Nephron progenitor cell (in vitro differentiated cells): Measurements from ENCODE around the gene CTAG1B.
"Not testable (repeated sequence)": the region's sequence is repeated elsewhere in the genome, so short reads cannot be mapped to it uniquely, and the experiment has no call there.

ENCODE experiments used
- DNase-seq: peaks from one replicate; pipeline ENCODE4 v3.0.0; 2021
- H3K27ac Mint-ChIP-seq: 2 replicates; pipeline ENCODE4 v1.8.0; 2021; ENCODE audit warnings: mild to moderate bottlenecking, moderate library complexity, mixed read lengths
- H3K27me3 Mint-ChIP-seq: 2 replicates; pipeline ENCODE4 v1.8.0; 2021; ENCODE audit warnings: mild to moderate bottlenecking, low read depth, mixed read lengths; ENCODE audit not compliant: poor library complexity
- H3K36me3 Mint-ChIP-seq: 2 replicates; pipeline ENCODE4 v1.8.0; 2021; ENCODE audit warnings: low read depth, mixed read lengths
- H3K4me1 Mint-ChIP-seq: 2 replicates; pipeline ENCODE4 v1.8.0; 2021; ENCODE audit warnings: mixed read lengths
- H3K4me3 Mint-ChIP-seq: 2 replicates; pipeline ENCODE4 v1.8.0; 2021; ENCODE audit warnings: mild to moderate bottlenecking, moderate library complexity, mixed read lengths
- H3K9me3 Mint-ChIP-seq: 2 replicates; pipeline ENCODE4 v1.8.0; 2021; ENCODE audit warnings: mild to moderate bottlenecking, moderate library complexity, mixed read lengths
- TF ChIP-seq, protein P1 (sequence below): fragments of 200-600 bp; sonication (generic); IDR thresholded peaks from 2 replicates; pipeline ENCODE4 v1.5.0; 2021; ENCODE audit warnings: antibody characterized with exemption

The CTAG1B gene

DNA sequence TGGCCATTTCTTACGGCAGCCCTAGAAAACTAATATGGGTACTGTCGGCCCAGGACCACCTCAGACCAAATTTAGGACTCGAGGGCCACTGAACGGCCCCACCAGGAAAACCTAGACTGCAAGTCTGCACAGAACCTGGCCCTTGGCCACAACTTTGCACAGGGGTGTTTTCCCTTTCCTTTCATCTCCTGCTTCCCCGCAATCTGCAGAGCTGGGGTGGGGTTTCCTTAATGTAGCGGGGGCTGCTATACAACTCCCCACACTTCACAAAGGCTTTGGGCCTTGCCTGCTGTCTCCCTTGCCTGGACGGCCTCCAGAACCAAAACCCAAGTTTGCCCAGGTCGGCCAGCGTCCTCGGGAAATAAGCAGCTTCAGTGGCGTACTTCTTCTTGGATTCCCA, 11.9 kb upstream of the CTAG1B start:
- H3K9me3 Mint-ChIP-seq, H3K36me3 Mint-ChIP-seq, DNase-seq, H3K27me3 Mint-ChIP-seq, H3K4me3 Mint-ChIP-seq, H3K4me1 Mint-ChIP-seq, H3K27ac Mint-ChIP-seq: not testable (repeated sequence)

DNA sequence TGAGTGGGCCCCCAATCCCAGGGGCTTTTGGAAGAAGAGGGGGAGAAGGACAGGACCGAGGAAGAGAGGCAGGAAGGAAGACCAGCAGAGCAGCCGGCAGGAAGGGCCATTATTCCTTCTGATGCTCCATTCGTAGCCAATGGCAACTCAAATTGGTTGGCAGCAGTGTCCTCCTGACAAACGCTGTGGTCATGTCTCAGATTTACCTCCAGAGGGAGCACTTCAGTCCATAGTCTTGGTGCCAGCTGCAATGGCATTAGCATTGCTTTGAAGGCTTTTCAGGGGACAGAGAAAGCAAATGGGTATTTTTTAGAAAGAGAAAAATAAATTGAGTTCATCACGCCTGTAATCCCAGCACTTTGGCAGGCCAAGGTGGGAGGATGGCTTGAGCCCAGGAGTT, 9.9 kb upstream of the CTAG1B start:
- not testable (repeated sequence) for H3K4me1 Mint-ChIP-seq, H3K9me3 Mint-ChIP-seq, DNase-seq, H3K36me3 Mint-ChIP-seq, H3K4me3 Mint-ChIP-seq, H3K27me3 Mint-ChIP-seq, H3K27ac Mint-ChIP-seq

DNA sequence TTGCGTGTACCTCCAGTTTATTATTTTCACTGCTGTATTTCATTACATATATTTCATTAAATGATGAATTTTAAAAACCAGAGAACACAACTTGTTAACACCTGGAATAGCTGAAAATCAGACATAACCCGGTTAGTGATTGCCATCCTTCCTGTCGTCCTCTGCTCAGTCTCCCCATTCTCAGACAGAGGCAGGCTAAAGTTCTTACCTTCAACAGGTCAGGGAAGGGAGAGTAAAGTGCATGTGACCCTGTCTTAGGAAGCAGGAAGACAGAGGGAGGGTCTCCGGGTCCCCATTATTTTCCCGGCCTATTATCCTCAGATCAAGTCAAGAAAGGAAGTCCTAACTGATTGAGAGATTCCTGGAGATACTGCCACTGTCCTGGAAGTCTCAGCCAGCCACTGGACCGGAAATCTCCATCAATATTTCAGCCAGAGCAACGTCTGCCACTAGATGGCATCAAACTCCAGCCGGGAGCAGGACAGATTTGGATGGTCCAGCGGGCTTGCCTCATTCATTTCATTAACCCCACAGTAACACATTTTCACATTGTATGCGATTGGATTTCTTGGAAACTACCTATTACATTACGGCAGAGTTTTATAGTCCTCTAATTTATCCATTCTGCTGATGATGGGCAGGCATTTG, 1.8 kb upstream of the CTAG1B start:
- not testable (repeated sequence) for H3K36me3 Mint-ChIP-seq, DNase-seq, H3K27ac Mint-ChIP-seq, H3K4me1 Mint-ChIP-seq, H3K4me3 Mint-ChIP-seq, H3K9me3 Mint-ChIP-seq, H3K27me3 Mint-ChIP-seq

DNA sequence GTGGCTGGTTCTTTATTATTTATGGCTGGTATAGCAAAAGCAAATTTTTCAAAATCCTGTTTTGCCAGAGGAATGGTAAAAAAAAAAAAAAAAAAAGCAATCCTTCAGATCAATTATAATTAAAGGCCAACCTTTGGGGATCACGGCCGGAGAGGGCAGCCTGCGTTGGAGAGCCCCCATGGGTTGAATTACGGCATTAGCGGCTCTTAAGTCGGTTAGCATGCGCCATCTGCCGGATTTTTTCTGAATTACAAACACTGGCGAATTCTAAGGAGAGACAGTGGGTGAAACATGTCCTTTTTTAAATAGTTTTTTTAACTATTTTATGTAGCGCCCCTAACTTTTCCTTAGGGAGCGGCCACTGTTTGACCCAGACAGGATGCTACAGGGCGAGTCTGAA, 5.5 kb downstream of the CTAG1B start:
- not testable (repeated sequence) for H3K27ac Mint-ChIP-seq, H3K36me3 Mint-ChIP-seq, H3K27me3 Mint-ChIP-seq, H3K4me1 Mint-ChIP-seq, H3K4me3 Mint-ChIP-seq, DNase-seq
- H3K9me3 Mint-ChIP-seq = peaks cover 26% of the 10 kb centered on the region

DNA sequence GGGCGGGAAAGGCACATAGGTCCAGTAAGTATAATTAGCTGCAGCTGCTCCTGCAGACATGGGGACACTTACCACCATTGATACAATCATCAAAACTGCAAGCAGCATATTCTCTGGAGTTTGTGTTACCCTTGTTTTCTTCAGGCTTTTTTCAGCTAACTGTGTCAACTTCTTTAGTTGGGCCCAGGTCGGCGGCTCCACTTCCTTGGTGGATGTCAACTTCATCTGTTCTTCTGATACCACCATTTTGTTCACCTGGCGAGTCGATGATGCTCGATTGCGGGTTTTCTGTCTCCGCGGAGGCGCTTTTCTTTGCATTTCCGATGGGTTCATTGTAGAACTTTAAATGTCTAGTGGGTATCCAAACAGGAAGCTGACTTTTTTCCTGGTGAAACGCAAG, 7.9 kb downstream of the CTAG1B start:
- peaks cover 47% of the 10 kb centered on the region for H3K9me3 Mint-ChIP-seq
- not testable (repeated sequence) for H3K4me1 Mint-ChIP-seq, H3K36me3 Mint-ChIP-seq, H3K4me3 Mint-ChIP-seq, H3K27me3 Mint-ChIP-seq, H3K27ac Mint-ChIP-seq, DNase-seq

DNA sequence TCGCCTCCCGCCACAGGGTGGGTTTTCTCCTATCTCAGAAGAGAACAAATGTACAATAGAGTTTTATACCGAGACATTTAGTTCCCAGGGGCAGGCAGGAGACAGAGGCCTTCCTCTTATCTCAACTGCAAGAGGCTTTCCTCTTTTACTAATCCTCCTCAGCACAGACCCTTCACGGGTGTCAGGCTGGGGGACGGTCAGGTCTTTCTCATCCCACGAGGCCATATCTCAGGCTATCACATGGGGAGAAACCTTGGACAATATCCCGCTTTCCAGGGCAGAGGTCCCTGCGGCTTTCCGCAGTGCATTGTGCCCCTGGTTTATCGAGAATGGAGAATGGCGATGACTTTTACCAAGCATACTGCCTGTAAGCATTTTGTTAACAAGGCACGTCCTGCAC, 10.3 kb downstream of the CTAG1B start:
- H3K9me3 Mint-ChIP-seq = peaks cover 61% of the 10 kb centered on the region
- H3K4me3 Mint-ChIP-seq, H3K27ac Mint-ChIP-seq: not testable (repeated sequence)

DNA sequence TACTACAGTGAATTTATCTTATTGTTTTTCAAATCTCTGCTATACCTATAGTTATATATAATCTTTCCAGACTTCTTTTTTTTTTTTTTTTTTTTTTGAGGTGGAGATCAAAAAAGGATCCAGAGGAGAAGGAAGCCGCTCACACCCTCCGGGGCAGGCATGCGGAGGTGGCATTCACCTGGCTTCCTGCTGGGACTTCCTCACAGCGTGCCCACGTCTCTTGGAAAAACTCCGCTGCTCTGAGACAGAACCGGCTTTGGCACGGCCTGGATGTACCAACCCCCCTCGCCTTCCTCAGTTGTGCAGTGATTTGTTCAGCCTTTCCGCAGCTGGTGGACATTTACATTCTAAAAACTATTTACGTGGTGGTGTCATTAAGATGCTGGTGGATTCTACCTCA, 11.1 kb downstream of the CTAG1B start:
- H3K4me1 Mint-ChIP-seq, DNase-seq, H3K27ac Mint-ChIP-seq, H3K27me3 Mint-ChIP-seq, H3K36me3 Mint-ChIP-seq, H3K4me3 Mint-ChIP-seq: not testable (repeated sequence)
- peaks cover 62% of the 10 kb centered on the region for H3K9me3 Mint-ChIP-seq

More for the DNA sequence above, 10.3 kb downstream of the CTAG1B start:
- not testable (repeated sequence) for H3K27me3 Mint-ChIP-seq, H3K4me1 Mint-ChIP-seq, H3K36me3 Mint-ChIP-seq, DNase-seq

DNA sequence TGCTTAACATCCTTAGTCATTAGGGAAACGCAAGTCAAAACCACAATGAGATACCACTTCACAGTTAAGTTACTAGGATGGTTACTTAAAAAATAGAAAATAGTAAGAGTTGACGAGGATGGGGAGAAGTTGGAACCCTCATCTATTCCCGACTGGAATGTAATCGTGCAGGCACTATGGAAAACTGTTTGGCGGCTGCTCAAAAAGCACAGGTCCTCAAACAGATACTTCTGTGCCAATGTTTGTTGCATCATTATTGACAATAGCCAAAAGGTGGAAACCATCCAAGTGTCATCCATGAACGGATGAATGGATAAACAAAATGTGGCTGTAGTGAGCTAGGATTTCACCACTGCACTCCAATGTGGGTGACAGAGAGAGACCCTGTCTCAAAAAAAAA, 11.7 kb downstream of the CTAG1B start:
- no peak overlapping the region for H3K4me3 Mint-ChIP-seq
- peaks cover 56% of the 10 kb centered on the region for H3K9me3 Mint-ChIP-seq
- no peaks in the 10 kb centered on the region for H3K36me3 Mint-ChIP-seq
- no peak overlapping the region for H3K27ac Mint-ChIP-seq
- no peak for DNase-seq
- TF ChIP-seq, protein P1, sequence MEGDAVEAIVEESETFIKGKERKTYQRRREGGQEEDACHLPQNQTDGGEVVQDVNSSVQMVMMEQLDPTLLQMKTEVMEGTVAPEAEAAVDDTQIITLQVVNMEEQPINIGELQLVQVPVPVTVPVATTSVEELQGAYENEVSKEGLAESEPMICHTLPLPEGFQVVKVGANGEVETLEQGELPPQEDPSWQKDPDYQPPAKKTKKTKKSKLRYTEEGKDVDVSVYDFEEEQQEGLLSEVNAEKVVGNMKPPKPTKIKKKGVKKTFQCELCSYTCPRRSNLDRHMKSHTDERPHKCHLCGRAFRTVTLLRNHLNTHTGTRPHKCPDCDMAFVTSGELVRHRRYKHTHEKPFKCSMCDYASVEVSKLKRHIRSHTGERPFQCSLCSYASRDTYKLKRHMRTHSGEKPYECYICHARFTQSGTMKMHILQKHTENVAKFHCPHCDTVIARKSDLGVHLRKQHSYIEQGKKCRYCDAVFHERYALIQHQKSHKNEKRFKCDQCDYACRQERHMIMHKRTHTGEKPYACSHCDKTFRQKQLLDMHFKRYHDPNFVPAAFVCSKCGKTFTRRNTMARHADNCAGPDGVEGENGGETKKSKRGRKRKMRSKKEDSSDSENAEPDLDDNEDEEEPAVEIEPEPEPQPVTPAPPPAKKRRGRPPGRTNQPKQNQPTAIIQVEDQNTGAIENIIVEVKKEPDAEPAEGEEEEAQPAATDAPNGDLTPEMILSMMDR = no peak
- H3K4me1 Mint-ChIP-seq = no peaks in the 10 kb centered on the region
- no peaks in the 10 kb centered on the region for H3K27me3 Mint-ChIP-seq

DNA sequence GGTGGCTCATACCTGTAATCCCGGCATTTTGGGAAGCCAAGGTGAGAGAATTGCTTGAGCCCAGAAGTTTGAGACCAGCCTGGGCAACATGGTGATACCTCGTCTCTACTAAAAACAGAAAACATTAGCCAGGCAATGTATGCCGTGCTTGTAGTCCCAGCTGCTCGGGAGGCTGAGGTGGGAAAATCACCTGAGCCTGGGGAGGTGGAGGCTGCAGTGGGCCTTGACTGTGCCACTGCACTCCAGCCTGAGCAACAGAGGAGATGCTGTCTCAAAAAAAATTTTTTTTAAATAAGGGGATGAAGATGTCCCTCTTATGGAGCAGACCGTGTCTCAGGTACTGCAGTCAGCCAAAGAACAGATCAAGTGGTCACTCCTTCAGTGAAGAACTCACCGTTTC, 13.5 kb downstream of the CTAG1B start:
- no peaks in the 10 kb centered on the region for H3K36me3 Mint-ChIP-seq
- H3K27me3 Mint-ChIP-seq = no peaks in the 10 kb centered on the region
- no peak overlapping the region for H3K4me3 Mint-ChIP-seq
- DNase-seq = no peak
- H3K9me3 Mint-ChIP-seq = peaks cover 60% of the 10 kb centered on the region
- H3K27ac Mint-ChIP-seq = no peak overlapping the region
- TF ChIP-seq, protein P1 = no peak
- no peaks in the 10 kb centered on the region for H3K4me1 Mint-ChIP-seq
